ENCODE measurements around the gene FNTB. TPM values are rescaled to one million over a fixed set of nuclear protein-coding genes. Genes with fewer than 3 reads are reported as not detected.
"Not testable (repeated sequence)": the region's sequence is repeated elsewhere in the genome, so short reads cannot be mapped to it uniquely, and the experiment has no call there.

Gene FNTB
- total RNA-seq, 1 donor from 2014 or later = 18.0 TPM

- H3K4me3 ChIP-seq (ENCODE audit: low read depth, low read length) = no peak overlapping the region
- H3K36me3 ChIP-seq (ENCODE audit: control insufficient read depth, insufficient read depth, low read length) = no peaks in the 10 kb centered on the region
- TF ChIP-seq CTCF (IDR thresholded peaks at IDR 0.05; ENCODE audit: insufficient read depth, low read length, poor library complexity, severe bottlenecking) = no peak
- no peaks in the 10 kb centered on the region for H3K27me3 ChIP-seq (ENCODE audit: control insufficient read depth, insufficient read depth, low read length)
- DNase-seq (ENCODE audit: low read depth) = no peak
Measured at GRCh38 chr14:65027127-65027799, 40.6 kb downstream of the FNTB start.

GRCh38 chr14:65028937-65029336, 42.2 kb downstream of the FNTB start:
- DNase-seq (ENCODE audit: low read depth) = no peak
- TF ChIP-seq CTCF (IDR thresholded peaks at IDR 0.05; ENCODE audit: insufficient read depth, low read length, poor library complexity, severe bottlenecking) = no peak
- Histone ChIP-seq H3K36me3 (ENCODE audit: control insufficient read depth, insufficient read depth, low read length) (no peaks in the 10 kb centered on the region), H3K4me3 (ENCODE audit: low read depth, low read length) (no peak overlapping the region), H3K27me3 (ENCODE audit: control insufficient read depth, insufficient read depth, low read length) (no peaks in the 10 kb centered on the region)

- H3K36me3 ChIP-seq (ENCODE audit: control insufficient read depth, insufficient read depth, low read length); H3K27me3 ChIP-seq (ENCODE audit: control insufficient read depth, insufficient read depth, low read length); H3K4me3 ChIP-seq (ENCODE audit: low read depth, low read length); DNase-seq (ENCODE audit: low read depth): not testable (repeated sequence)
Measured at GRCh38 chr14:65031321-65031720, 44.6 kb downstream of the FNTB start.

- no peak for DNase-seq (ENCODE audit: low read depth)
- Histone ChIP-seq H3K4me3 (ENCODE audit: low read depth, low read length) (no peak overlapping the region), H3K36me3 (ENCODE audit: control insufficient read depth, insufficient read depth, low read length) (no peaks in the 10 kb centered on the region), H3K27me3 (ENCODE audit: control insufficient read depth, insufficient read depth, low read length) (no peaks in the 10 kb centered on the region)
- TF ChIP-seq CTCF (IDR thresholded peaks at IDR 0.05; ENCODE audit: insufficient read depth, low read length, poor library complexity, severe bottlenecking) = no peak
Measured at GRCh38 chr14:65032319-65032718, 45.6 kb downstream of the FNTB start.

- TF ChIP-seq CTCF (IDR thresholded peaks at IDR 0.05; ENCODE audit: insufficient read depth, low read length, poor library complexity, severe bottlenecking) = no peak
- DNase-seq (ENCODE audit: low read depth) = no peak
- H3K4me3 ChIP-seq (ENCODE audit: low read depth, low read length) = no peak overlapping the region
- no peaks in the 10 kb centered on the region for H3K36me3 ChIP-seq (ENCODE audit: control insufficient read depth, insufficient read depth, low read length)
- no peaks in the 10 kb centered on the region for H3K27me3 ChIP-seq (ENCODE audit: control insufficient read depth, insufficient read depth, low read length)
Measured at GRCh38 chr14:65033181-65033580, 46.5 kb downstream of the FNTB start.

- no peak for DNase-seq (ENCODE audit: low read depth)
- TF ChIP-seq CTCF (IDR thresholded peaks at IDR 0.05; ENCODE audit: insufficient read depth, low read length, poor library complexity, severe bottlenecking) = no peak
- Histone ChIP-seq H3K36me3 (ENCODE audit: control insufficient read depth, insufficient read depth, low read length) (no peaks in the 10 kb centered on the region), H3K4me3 (ENCODE audit: low read depth, low read length) (no peak overlapping the region), H3K27me3 (ENCODE audit: control insufficient read depth, insufficient read depth, low read length) (no peaks in the 10 kb centered on the region)
Measured at GRCh38 chr14:65034021-65034420, 47.3 kb downstream of the FNTB start.

Data from kidney epithelial cell (primary cell).